ENCODE data around the gene COG6.

GRCh38 chr13:39783051-39783450 is 127.6 kb downstream of the COG6 start:
- TF ChIP-seq CTCF (IDR thresholded peaks at IDR 0.05; ENCODE audit: control extremely low read depth in 1 of 3, insufficient read depth in 1 of 3, low read depth in 1 of 3, low read length in 3 of 3) (no peak), TEAD4 (IDR thresholded peaks at IDR 0.05; ENCODE audit: low read depth, low read length) (no peak), KDM4A (IDR thresholded peaks at IDR 0.05; ENCODE audit: low read depth, low read length, severe bottlenecking) (no peak), YY1 (IDR thresholded peaks at IDR 0.05; ENCODE audit: low read depth, low read length) (no peak), EZH2 (IDR thresholded peaks at IDR 0.05; ENCODE audit: low read depth, low read length, severe bottlenecking) (no peak), MAX (IDR thresholded peaks at IDR 0.05) (no peak), BCL11A (IDR thresholded peaks at IDR 0.05; ENCODE audit: low read depth in 2 of 2, low read length in 2 of 2) (no peak), POLR2AphosphoS5 (IDR thresholded peaks at IDR 0.05; ENCODE audit: low read depth, low read length) (no peak), POLR2A (IDR thresholded peaks at IDR 0.05; ENCODE audit: control extremely low read depth in 1 of 2, low read depth in 2 of 2, low read length in 2 of 2) (no peak), MAFK (IDR thresholded peaks at IDR 0.05; ENCODE audit: low read depth, low read length) (no peak)
